ENCODE results near the gene BRCA2.

DNA sequence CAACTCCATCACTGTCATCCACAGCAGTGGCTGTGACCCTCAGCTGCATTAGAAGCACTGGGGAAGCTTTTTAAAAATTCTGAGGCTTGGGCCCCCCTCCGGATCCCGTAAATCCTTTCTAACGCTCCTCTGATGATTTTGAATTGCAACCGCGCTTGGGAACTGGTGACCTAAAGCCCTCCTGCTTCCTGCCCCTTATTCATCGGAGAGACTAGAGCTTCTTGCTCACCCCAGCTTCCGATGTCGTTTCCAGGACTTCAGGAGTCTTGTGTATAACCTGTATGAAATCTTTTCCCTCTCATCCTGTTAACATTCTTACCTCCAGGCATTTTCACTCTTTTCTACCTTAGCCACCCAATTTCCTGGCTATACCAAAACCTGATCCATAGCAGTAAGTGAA lies 14.9 kb upstream of the BRCA2 start:
- TF ChIP-seq, protein P1, sequence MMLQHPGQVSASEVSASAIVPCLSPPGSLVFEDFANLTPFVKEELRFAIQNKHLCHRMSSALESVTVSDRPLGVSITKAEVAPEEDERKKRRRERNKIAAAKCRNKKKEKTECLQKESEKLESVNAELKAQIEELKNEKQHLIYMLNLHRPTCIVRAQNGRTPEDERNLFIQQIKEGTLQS (IDR thresholded peaks at IDR 0.05), result no peak
- TF ChIP-seq, protein P1 (CRISPR knock-in tag; conservative IDR thresholded peaks at IDR 0.05), result no peak
- TF ChIP-seq POLR2AphosphoS5 (IDR thresholded peaks at IDR 0.05; ENCODE audit: control insufficient read depth, insufficient read depth, low read depth, low read length), result no peak
- TF ChIP-seq, protein P2, sequence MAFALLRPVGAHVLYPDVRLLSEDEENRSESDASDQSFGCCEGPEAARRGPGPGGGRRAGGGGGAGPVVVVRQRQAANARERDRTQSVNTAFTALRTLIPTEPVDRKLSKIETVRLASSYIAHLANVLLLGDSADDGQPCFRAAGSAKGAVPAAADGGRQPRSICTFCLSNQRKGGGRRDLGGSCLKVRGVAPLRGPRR (CRISPR knock-in tag; IDR thresholded peaks at IDR 0.05), result no peak
- no peak for TF ChIP-seq MYC (IDR thresholded peaks at IDR 0.05; ENCODE audit: low read depth, low read length)
- TF ChIP-seq MYC (CRISPR knock-in tag; IDR thresholded peaks at IDR 0.05; ENCODE audit: borderline replicate concordance, low read depth), result no peak
- no peak for TF ChIP-seq SIN3A (IDR thresholded peaks at IDR 0.05; ENCODE audit: borderline replicate concordance in 2 of 2, control insufficient read depth in 1 of 2, low read depth in 2 of 2, low read length in 2 of 2)
- TF ChIP-seq POLR2A (conservative IDR thresholded peaks at IDR 0.05), result no peak
- no peak for TF ChIP-seq DNMT1 (IDR thresholded peaks at IDR 0.05)
- TF ChIP-seq, protein P3, sequence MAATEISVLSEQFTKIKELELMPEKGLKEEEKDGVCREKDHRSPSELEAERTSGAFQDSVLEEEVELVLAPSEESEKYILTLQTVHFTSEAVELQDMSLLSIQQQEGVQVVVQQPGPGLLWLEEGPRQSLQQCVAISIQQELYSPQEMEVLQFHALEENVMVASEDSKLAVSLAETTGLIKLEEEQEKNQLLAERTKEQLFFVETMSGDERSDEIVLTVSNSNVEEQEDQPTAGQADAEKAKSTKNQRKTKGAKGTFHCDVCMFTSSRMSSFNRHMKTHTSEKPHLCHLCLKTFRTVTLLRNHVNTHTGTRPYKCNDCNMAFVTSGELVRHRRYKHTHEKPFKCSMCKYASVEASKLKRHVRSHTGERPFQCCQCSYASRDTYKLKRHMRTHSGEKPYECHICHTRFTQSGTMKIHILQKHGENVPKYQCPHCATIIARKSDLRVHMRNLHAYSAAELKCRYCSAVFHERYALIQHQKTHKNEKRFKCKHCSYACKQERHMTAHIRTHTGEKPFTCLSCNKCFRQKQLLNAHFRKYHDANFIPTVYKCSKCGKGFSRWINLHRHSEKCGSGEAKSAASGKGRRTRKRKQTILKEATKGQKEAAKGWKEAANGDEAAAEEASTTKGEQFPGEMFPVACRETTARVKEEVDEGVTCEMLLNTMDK (IDR thresholded peaks at IDR 0.05; ENCODE audit: borderline replicate concordance, insufficient read depth, low read depth, low read length, poor library complexity, severe bottlenecking), result no peak
- TF ChIP-seq, protein P4, sequence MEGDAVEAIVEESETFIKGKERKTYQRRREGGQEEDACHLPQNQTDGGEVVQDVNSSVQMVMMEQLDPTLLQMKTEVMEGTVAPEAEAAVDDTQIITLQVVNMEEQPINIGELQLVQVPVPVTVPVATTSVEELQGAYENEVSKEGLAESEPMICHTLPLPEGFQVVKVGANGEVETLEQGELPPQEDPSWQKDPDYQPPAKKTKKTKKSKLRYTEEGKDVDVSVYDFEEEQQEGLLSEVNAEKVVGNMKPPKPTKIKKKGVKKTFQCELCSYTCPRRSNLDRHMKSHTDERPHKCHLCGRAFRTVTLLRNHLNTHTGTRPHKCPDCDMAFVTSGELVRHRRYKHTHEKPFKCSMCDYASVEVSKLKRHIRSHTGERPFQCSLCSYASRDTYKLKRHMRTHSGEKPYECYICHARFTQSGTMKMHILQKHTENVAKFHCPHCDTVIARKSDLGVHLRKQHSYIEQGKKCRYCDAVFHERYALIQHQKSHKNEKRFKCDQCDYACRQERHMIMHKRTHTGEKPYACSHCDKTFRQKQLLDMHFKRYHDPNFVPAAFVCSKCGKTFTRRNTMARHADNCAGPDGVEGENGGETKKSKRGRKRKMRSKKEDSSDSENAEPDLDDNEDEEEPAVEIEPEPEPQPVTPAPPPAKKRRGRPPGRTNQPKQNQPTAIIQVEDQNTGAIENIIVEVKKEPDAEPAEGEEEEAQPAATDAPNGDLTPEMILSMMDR (IDR thresholded peaks at IDR 0.05 in 2 of 3, conservative IDR thresholded peaks at IDR 0.05 in 1 of 3; ENCODE audit: insufficient read depth in 2 of 3, low read depth in 1 of 3, low read length in 3 of 3), result no peak
- TF ChIP-seq ARHGAP35 (IDR thresholded peaks at IDR 0.05; ENCODE audit: partially characterized antibody), result no peak
- TF ChIP-seq, protein P5, sequence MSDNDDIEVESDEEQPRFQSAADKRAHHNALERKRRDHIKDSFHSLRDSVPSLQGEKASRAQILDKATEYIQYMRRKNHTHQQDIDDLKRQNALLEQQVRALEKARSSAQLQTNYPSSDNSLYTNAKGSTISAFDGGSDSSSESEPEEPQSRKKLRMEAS (CRISPR knock-in tag; IDR thresholded peaks at IDR 0.05), result no peak
